ENCODE data around the gene POMGNT2. TPM values are rescaled to one million over a fixed set of nuclear protein-coding genes. Genes with fewer than 3 reads are reported as not detected.

POMGNT2 gene
- total RNA-seq, 1 donor, result 10.1 TPM

DNA sequence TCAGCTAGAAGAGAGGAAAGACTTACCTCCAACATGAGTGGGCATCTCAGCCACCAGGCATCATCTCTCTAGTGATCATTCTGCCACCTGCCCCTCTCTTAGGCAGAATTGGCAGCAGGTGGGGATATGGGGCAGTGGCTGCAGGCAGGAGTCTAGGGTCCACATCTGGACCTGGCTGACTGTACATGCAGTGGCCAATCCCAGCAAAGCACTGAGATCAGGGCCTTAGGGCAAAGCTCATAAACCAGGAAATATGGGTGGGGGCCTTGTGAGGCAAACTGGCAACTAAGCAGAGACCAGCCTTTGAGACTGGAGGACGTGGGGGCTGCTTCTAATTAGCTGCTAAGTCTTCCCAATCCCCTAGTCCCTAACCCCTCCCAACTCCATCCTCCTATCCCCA lies 12.9 kb downstream of the POMGNT2 start:
- no peaks in the 10 kb centered on the region for H3K9me3 ChIP-seq (ENCODE audit: low read depth, low read length)
- no peak overlapping the region for H3K4me3 ChIP-seq (ENCODE audit: insufficient read depth, low read length)
- peaks cover 8% of the 10 kb centered on the region for H4K20me1 ChIP-seq (ENCODE audit: insufficient read depth, low read length)
- H3K27ac ChIP-seq (ENCODE audit: low read depth, low read length), result no peak overlapping the region
- no peak for DNase-seq (ENCODE audit: insufficient read length, low spot score, missing footprints)
- H3K27me3 ChIP-seq (ENCODE audit: insufficient read depth, low read length), result no peaks in the 10 kb centered on the region
- H3K79me2 ChIP-seq (ENCODE audit: insufficient read depth, low read length), result no peaks in the 10 kb centered on the region
- TF ChIP-seq, protein P1, sequence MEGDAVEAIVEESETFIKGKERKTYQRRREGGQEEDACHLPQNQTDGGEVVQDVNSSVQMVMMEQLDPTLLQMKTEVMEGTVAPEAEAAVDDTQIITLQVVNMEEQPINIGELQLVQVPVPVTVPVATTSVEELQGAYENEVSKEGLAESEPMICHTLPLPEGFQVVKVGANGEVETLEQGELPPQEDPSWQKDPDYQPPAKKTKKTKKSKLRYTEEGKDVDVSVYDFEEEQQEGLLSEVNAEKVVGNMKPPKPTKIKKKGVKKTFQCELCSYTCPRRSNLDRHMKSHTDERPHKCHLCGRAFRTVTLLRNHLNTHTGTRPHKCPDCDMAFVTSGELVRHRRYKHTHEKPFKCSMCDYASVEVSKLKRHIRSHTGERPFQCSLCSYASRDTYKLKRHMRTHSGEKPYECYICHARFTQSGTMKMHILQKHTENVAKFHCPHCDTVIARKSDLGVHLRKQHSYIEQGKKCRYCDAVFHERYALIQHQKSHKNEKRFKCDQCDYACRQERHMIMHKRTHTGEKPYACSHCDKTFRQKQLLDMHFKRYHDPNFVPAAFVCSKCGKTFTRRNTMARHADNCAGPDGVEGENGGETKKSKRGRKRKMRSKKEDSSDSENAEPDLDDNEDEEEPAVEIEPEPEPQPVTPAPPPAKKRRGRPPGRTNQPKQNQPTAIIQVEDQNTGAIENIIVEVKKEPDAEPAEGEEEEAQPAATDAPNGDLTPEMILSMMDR (IDR thresholded peaks at IDR 0.05; ENCODE audit: extremely low read depth, low read depth, low read length), result no peak
- H3K36me3 ChIP-seq (ENCODE audit: insufficient read depth, low read length), result no peaks in the 10 kb centered on the region
- no peaks in the 10 kb centered on the region for H3K4me1 ChIP-seq (ENCODE audit: insufficient read depth, low read length)
- H3K4me2 ChIP-seq (ENCODE audit: insufficient read depth, low read length), result no peak overlapping the region
- H2AFZ ChIP-seq (ENCODE audit: low read length), result no peak overlapping the region

DNA sequence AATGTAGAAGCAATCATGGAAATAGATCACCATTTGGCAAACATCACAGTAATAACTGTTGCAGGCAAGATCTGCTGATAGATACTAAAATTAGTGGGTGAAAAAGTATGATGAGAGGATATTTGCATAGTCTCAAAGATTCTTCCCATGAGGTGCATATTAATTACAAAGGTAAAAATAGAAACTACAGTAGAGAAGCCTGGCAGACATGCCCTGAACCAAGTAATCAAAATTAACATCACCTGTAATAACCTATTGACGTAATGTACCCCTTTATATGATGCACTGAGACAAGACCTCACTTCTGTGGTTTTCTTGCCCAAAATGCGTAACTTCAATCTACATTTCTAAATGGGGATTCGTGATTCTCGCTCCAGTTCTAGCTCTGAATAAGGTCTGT lies 14.4 kb downstream of the POMGNT2 start:
- no peaks in the 10 kb centered on the region for H3K36me3 ChIP-seq (ENCODE audit: insufficient read depth, low read length)
- H3K79me2 ChIP-seq (ENCODE audit: insufficient read depth, low read length), result no peaks in the 10 kb centered on the region
- no peaks in the 10 kb centered on the region for H3K9me3 ChIP-seq (ENCODE audit: low read depth, low read length)
- no peak overlapping the region for H3K27ac ChIP-seq (ENCODE audit: low read depth, low read length)
- H3K27me3 ChIP-seq (ENCODE audit: insufficient read depth, low read length), result no peaks in the 10 kb centered on the region
- no peak overlapping the region for H3K4me3 ChIP-seq (ENCODE audit: insufficient read depth, low read length)
- H4K20me1 ChIP-seq (ENCODE audit: insufficient read depth, low read length), result peaks cover 12% of the 10 kb centered on the region
- no peak overlapping the region for H3K4me2 ChIP-seq (ENCODE audit: insufficient read depth, low read length)
- TF ChIP-seq, protein P1 (IDR thresholded peaks at IDR 0.05; ENCODE audit: extremely low read depth, low read depth, low read length), result no peak
- H3K4me1 ChIP-seq (ENCODE audit: insufficient read depth, low read length), result no peaks in the 10 kb centered on the region
- no peak overlapping the region for H2AFZ ChIP-seq (ENCODE audit: low read length)
- no peak for DNase-seq (ENCODE audit: insufficient read length, low spot score, missing footprints)

DNA sequence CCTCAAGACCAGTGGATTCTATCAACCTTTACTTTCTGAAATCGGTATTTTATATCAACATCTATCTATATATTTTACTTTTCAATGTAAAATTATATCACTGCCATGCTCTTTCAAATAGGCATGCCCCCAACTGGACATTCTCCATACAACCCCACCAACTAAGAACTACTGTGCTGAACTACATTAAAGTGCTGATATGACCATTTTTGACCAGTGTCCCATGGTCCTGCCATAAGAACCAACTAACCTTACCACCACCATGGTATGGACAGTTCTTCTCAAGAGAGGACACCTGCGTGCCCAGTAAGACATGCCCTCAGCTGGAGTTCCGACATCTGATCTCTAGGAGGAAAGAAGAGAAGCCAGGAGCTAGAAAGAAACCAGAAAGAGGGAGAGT lies 15.6 kb downstream of the POMGNT2 start:
- Histone ChIP-seq H4K20me1 (ENCODE audit: insufficient read depth, low read length) (peaks cover 12% of the 10 kb centered on the region), H3K4me3 (ENCODE audit: insufficient read depth, low read length) (no peak overlapping the region), H3K27ac (ENCODE audit: low read depth, low read length) (no peak overlapping the region), H3K27me3 (ENCODE audit: insufficient read depth, low read length) (no peaks in the 10 kb centered on the region), H3K9me3 (ENCODE audit: low read depth, low read length) (no peaks in the 10 kb centered on the region), H2AFZ (ENCODE audit: low read length) (no peak overlapping the region), H3K4me2 (ENCODE audit: insufficient read depth, low read length) (no peak overlapping the region), H3K36me3 (ENCODE audit: insufficient read depth, low read length) (no peaks in the 10 kb centered on the region), H3K79me2 (ENCODE audit: insufficient read depth, low read length) (no peaks in the 10 kb centered on the region), H3K4me1 (ENCODE audit: insufficient read depth, low read length) (no peaks in the 10 kb centered on the region)
- TF ChIP-seq, protein P1 (IDR thresholded peaks at IDR 0.05; ENCODE audit: extremely low read depth, low read depth, low read length), result no peak
- no peak for DNase-seq (ENCODE audit: insufficient read length, low spot score, missing footprints)

DNA sequence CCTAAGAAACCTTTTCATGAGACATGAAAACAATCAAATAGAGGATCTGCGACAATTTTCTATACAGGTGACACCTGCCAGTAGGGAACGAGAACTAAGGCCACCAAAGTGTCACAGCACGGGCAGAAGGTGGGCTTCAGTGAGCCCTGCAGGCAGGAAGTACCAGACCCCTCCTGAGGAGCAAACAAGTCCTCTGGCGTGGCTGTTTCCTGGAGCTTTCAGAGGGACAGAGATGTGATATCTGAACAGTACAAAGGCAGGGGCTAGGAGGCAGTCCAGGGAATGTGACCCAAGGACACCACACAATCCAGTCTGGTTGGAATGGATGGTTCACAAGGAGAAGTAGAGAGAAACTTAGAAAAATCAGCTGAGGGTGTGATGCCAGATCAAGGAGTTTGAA lies 16.8 kb downstream of the POMGNT2 start:
- no peaks in the 10 kb centered on the region for H3K79me2 ChIP-seq (ENCODE audit: insufficient read depth, low read length)
- H3K4me3 ChIP-seq (ENCODE audit: insufficient read depth, low read length), result no peak overlapping the region
- no peaks in the 10 kb centered on the region for H3K36me3 ChIP-seq (ENCODE audit: insufficient read depth, low read length)
- H4K20me1 ChIP-seq (ENCODE audit: insufficient read depth, low read length), result peaks cover 10% of the 10 kb centered on the region
- no peak for DNase-seq (ENCODE audit: insufficient read length, low spot score, missing footprints)
- H3K4me2 ChIP-seq (ENCODE audit: insufficient read depth, low read length), result no peak overlapping the region
- no peaks in the 10 kb centered on the region for H3K4me1 ChIP-seq (ENCODE audit: insufficient read depth, low read length)
- TF ChIP-seq, protein P1 (IDR thresholded peaks at IDR 0.05; ENCODE audit: extremely low read depth, low read depth, low read length), result no peak
- no peak overlapping the region for H3K27ac ChIP-seq (ENCODE audit: low read depth, low read length)
- H3K9me3 ChIP-seq (ENCODE audit: low read depth, low read length), result no peaks in the 10 kb centered on the region
- no peaks in the 10 kb centered on the region for H3K27me3 ChIP-seq (ENCODE audit: insufficient read depth, low read length)
- H2AFZ ChIP-seq (ENCODE audit: low read length), result no peak overlapping the region
